NCI-H146 (cell line): ENCODE data around the gene SUPT7L.
"Not testable (repeated sequence)": the region's sequence is repeated elsewhere in the genome, so short reads cannot be mapped to it uniquely, and the experiment has no call there.

Source experiments
- DNase-seq: peaks from one replicate; lab custom pipeline; 2025; lab: John Stamatoyannopoulos, UW

Gene SUPT7L

DNA sequence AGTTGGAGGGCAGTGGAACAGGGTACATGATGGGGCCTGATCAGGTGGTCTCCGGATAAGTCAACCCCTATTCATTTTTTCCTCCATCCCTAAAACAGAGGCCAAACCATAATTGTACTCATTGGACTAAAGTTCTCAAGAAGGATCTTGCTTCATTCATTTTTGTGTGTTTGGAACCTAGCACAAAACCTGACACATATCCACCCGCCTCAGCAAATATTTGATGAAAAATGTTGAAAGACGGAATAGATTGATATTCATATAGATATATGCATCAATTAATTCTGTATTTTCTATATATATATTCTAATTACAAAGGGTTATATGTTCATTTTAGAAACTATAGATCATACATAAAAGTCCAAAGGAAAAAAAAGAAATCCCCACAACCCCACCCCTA, 22.2 kb upstream of the SUPT7L start:
- DNase-seq = no peak

DNA sequence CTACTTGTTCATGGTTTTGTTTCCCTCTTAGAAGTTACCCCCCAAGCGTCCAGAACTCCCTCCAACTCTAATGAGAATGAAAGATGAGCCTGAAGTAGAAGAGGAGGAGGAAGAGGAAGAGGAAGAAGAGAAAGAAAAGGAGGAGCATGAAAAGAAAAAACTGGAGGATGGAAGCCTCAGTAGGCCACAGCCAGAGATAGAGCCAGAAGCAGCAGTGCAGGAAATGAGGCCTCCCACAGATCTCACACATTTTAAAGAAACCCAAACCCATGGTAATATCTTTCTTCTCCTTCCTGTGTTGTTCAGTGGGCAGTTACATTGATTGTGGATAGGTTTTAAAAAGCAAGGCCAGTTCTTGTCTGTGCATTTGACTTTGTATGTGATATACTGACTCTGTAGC, 21.6 kb upstream of the SUPT7L start:
- DNase-seq = not testable (repeated sequence)

DNA sequence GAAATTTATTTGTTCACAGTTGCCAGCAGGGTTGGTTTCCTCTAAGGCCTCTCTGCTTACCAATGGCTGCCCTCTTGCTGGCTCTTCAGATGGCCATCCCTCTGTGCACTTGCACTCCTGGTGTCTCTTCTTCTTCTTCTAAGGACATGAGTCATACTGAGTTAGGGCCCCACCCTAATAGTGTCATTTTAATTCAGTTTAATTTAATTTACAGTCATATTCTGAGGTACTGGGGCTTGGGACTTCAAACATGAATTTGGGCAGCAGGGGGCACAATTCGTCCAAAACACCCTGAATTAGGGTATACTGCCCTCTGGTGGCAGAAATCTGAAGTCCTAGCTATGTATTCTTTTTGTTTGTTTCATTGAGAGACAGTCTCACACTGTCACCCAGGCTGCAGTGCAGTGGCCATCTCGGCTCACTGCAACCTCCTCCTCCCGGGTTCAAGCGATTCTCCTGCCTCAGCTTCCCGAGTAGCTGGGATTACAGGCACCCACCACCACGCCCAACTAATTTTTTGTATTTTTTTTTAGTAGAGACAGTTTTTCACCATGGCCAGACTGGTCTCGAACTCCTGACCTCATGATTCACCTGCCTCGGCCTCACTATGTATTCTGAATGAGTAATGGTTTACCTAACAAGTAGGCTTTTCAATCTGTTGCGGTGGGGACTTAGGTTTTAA, 20.1 kb upstream of the SUPT7L start:
- peak; percentile 84 for DNase-seq

DNA sequence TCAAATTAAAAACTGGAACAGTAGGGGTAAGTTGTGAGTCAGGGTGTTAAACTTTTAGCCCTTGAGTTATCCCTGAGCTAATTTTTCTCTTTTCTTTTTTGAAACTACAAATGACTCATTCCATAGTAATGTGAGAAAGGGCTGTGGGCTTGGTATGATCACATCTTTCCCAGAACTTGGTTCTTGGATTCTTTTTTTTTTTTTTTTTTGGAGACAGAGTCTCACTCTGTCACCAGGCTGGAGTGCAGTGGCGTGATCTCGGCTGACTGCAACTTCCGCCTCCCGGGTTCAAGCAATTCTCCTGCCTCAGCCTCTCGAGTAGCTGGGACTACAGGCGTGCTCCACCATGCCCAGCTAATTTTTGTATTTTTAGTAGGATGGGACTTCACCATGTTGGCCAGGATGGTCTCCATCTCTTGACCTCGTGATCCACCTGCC, 18.9 kb upstream of the SUPT7L start:
- DNase-seq = not testable (repeated sequence)

DNA sequence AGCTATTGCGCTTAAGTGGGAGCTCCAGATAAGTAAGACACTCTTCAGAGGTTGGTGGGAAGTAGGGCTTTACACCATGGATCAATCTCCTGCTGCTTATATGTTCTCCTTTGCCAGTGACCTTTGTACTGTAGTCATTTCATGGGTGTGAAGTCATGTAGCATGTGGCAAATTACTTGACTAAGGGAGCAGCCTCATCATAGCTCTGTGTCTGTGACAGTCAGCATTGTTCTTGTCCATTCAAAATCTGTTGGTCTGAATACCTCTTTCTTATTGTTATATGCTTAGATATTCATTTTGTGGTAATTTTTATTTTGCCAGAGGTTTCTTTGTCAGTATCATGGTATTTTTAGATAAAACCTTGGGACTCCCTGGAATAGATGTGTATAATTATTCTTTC, 18.4 kb upstream of the SUPT7L start:
- DNase-seq = no peak

DNA sequence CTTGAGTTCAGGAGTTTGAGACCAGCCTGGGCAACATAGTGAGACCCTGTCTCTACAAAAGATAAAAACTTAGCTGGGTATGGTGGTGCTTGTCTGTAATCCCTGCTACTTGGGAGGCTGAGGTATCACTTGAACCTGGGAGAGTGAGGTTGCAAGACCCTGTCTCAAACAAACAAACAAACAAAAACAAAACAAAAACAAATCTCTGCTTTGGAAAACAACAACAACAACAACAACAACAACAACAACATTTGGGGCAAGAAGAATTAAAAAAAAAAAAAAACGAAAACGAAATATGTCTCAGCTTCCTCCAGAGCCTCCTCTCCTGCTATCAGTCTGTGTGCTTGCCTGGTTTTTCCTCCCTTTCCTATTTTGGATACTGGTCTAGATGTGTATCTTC, 17.2 kb upstream of the SUPT7L start:
- DNase-seq = no peak

DNA sequence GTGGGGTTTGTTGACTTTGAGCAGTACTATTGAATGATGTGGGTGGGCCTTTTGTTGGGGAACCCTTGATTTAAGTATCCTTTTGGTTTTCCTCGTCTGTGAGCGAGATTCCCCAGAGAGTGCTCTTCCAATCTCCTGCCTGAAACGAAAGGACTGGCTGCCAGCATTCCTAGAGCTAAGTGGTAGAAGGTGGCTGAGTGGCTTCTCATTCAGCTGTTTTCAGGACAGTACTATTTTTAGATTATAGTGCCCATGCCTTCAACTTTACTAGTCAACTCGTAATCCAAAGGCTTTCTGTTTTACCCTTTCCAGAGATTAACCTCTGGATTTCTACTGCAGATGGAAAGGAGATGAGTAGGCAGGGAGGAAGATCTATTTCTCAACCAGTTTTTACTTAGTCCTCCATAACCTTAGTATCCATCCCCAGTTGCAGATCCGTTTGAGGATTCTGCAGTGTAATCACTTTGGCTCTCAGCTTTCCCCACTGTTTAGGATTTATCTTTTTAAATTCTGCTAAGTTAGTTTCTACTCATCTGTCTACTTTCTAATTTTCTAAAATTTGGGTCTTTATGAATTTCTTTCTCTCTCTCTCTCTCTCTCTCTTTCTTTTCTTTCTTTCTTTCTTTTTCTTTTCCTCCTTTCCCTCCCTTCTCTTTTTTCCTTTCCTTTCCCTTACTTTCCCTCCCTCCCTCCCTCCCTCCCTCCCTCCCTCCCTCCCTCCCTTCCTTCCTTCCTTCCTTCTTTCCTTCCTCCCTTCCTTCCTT, 9.5 kb upstream of the SUPT7L start:
- no peak for DNase-seq

DNA sequence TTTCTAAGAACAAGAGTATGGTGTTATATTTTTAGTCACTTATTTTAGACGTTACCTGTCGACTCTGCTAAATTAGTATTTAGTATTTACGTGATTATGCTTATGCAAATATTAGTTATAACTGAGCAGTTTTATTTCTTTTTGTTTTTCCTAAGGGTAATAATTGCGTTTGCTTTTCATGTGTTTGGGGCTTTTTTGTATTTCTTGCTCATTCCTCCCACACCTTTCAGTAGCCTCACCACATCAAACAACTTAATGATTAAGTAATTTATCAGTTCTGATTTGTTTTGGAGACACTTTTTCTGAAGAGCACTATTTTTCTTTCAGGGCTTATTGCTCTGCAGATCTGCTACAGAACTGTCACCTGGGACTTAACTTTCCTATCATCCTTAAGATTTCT, 7.8 kb upstream of the SUPT7L start:
- DNase-seq = no peak

DNA sequence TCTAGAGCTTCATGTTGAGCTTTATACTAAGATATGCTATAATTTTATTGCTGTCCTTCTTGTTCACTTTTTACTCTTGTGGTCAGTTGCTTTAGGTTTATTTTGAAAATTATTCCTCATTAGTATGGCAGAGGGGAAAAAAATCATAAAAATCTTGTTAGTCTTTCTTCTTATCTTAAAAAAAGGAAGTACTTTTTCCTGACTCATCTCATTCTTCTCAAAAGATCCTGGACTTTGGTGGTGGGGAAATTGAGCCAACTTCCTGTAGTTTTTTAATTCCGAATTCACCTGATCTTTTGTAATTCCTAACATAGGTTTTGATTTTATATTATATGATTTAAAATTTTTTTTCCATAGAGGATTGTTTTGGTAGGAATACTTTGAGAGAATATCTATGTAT, 4.0 kb upstream of the SUPT7L start:
- no peak for DNase-seq

DNA sequence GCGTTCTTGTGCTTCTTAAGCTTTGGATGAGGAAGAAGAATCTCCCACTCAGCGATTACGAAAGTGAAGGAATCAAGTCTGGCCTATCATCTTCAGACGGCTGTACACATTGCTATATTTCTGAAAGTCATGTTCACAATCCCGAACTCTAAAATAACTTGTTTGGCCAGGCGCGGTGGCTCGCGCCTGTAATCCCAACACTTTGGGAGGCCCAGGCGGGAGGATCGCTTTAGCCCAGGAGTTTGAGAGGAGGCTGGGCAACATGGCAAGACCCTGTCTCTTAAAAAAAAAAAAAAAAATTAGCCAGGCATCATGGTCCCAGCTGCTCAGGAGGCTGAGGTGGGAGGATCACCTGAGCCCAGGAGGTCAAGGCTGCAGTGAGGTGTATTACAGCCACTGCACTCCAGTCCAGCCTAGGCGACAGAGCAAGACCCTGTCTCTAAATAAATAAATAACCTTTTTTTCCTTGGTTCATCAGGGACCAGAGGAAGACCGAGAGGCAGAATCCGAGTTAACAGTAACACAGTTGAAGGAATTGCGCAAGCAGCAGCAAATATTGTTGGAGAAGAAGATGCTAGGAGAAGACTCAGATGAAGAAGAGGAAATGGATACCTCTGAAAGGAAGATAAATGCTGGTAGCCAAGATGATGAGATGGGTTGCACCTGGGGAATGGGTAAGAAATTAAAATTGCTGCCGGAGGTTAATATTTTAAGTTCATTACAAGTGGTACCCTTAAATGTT, 1.4 kb upstream of the SUPT7L start:
- DNase-seq = no peak

DNA sequence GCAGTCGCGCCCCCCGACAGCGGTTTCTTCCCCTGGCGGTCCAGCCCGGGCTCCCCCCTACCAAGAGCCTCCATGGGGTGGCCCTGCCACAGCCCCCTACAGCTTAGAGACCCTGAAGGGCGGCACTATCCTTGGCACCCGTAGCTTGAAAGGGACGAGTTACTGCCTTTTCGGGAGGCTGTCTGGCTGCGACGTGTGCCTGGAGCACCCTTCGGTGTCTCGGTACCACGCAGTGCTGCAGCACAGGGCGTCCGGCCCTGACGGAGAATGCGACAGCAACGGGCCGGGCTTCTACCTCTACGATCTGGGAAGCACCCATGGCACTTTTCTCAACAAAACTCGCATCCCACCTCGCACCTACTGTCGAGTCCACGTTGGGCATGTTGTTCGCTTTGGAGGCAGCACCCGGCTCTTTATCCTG, 750 bp upstream of the SUPT7L start:
- peak; percentile 31 for DNase-seq

DNA sequence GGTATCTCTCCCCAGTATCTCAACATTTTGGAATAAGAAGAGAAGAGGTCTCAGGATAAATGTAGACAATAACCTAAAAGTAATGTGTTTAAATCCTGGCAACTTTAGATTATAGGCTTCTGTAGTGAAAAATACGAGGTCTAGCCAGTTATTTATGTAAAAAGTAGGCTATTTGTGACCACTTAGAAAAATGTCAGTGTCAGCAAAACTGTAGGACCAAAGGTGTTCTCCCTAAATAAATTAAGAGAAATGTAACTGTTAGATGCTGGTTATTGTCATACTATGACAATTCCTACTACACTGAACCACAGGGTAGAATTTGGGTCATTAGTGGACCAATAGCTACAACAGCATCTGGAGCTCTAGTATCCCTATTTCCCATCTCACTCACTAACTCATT, 2.0 kb downstream of the SUPT7L start:
- DNase-seq = no peak

DNA sequence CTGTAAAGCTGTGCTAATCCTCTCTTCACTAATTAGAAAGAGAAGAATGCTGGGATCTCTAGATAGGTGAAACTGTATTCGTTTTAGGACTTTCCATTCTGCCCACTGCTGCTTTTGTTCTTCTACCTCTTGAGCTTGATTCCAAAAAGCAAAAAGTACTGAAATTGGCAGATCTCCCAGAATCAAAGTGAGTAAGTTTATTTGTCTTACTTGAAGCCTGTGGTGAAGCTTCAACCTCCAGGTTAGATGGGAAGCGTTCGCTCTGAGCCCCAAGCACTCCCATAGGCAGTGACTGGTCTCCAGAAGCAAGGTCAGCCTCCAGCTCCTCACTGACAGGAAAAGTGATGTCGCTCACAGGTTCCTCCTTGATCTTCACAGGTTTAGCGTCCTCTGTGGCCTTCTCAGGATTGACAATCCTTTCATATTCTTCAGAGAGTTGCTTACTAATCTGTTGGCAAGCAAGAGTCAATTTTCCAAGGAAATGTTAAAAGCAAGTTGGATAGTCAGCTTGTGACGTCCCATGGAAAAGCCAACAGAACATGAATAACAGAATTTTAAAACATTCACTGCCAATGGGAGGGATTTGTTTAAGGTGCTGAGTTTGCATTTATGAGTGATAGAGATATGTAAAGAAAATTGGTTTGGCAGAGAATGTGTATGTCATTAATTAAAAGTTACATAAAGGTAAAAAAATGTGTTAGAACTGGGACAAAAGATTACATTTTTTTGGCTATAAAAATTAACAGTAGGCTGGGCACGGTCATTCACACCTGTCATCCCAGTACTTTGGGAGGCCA, 8.1 kb downstream of the SUPT7L start:
- DNase-seq = no peak

DNA sequence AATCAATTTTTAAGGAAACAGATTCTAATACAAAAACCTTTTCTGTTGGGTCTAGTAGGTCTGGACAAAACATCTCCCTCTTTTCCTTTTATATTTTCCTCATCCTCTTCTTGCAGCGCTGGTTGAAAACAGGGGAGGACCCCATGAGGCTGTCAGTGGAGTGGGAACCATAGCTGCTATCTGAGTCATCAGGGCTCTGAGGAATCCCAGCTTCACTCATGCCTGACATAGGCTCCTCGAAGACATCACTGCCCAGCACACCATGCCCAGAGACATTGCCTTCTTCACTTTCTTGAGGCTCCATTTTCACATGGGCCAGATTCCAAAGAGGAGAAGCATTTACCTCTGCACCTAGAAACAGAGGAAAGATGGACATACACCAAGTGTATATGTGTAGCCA, 10.0 kb downstream of the SUPT7L start:
- no peak for DNase-seq

DNA sequence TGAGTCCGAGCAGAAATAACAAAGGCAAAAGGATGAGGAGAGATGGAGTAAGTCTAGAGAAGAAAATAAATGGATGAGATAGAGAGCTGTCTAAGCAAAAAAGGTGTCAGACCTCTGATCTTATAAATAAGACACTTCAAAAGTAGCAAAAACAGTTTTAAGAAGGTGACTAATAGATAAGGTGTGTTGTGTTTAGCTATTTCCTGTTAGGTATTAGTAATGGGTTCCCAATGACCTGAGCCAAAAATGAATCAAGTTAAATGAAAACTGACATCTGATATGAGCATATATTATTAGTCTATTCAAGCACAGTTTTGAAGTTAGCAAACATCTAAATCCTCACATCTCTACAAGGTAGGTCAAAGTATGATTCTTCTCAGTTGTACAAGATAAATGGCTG, 10.6 kb downstream of the SUPT7L start:
- no peak for DNase-seq

DNA sequence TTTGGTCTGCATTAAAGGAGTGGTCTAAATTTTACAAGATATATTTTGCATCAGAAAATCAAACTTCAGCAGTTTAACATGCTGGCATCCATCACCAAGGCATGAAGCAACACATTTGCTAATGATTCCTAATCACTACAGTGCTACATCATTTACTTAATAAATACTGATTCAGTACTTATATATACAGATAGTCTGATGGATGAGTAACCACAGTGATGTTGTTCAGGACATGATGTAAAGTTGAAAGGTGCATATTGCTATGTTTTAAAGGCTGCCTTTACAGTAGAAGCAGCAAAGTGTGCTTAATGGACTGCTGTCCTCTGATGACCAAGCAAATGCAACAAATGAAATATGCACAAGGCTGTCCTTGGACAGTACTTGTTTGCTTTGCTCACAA, 11.1 kb downstream of the SUPT7L start:
- DNase-seq = no peak

DNA sequence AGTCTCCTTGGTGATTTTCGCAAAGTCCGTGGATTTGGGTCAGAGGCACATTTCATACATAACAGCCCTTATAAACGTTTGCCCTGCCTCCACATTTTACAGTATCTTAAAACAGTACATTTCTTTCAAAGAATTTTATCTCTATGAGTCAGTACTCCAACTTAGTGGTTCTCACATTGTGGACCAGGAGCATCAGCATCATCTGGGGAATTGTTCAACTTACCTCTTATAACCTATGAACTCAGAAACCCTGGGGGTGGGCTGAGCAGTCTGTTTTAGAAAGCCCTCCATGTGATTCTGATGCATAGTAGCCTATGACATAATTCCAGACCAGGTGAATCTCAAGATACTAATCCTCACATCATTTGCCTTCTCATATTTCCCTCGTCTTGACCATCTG, 12.4 kb downstream of the SUPT7L start:
- no peak for DNase-seq

DNA sequence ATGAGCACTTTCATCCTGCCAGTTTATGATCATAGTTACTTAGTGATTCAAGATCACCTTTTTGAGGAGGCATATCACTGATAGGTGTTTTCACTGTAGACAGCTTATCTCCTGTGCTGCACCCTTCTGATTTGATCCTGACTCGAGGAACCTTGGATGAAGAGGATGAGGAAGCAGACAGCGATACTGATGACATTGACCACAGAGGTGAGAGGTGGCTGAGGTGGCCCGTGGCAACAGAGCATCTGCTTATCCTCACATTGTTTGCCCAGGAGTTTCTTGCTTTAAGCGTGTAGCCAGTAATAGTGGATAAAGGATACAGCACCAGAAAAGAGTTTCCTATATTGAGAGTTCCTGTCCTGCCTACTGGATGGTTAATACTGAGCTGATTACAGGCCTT, 15.7 kb downstream of the SUPT7L start:
- no peak for DNase-seq

DNA sequence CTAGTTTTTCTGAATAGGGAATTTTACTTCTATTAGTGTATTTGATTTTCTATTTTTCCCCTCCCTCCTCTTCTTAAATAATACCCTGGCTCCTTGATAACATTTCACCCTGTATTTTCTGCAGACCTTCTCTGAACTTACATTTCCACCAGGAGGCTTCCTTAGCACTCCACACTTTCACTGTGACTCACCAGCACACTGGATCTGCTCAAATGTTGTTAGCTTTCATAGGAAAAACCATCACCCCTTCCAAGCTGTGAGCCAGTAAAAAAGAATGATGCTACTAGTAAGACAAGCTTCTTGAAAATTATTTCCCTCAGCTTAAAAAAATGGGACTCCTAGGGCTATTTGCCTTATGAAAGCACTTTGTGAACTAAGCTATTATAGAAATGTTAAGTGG, 16.1 kb downstream of the SUPT7L start:
- no peak for DNase-seq

DNA sequence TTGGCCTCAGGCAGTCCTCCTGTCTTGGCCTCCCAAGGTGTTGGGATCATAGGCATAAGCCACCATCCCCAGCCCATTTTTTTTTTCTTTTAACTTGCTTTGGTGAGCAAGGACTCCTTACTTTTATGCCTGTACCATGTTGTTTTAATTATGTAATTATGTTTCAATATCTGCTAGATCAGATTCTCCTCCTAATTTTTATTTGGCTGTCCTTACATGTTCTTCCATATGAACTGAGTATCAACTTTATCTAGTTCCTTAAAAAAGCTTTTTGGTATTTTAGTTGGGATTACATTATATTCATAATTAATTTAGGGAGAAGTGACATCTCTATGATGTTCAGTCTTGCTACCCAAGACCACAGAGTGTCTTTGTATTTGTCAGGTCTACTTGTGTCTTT, 18.2 kb downstream of the SUPT7L start:
- no peak for DNase-seq

DNA sequence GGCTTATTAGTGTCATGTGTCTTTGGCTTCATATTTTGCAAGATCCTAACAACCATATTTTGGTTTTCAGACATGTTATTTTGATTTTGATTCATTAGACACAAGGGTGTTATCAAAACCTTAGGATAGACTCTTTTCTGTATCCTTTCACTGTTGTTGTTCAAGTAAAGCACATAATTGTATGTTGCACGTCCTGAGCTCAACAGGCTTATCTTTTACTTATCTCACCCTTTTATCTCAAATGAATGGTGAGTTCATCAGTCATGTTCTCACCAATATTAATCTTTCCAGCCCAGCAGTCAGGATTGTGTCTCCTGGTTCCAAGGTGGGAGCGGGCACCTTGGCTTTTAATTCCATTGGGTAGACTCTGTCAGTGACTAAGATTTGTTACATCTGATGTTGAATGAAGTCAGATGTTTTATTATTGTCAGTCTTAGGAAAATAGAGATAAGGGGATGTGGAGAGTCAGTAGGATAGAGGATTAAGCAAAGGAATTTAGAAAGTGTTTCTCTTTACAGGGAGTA, 22.6 kb downstream of the SUPT7L start:
- DNase-seq = no peak

DNA sequence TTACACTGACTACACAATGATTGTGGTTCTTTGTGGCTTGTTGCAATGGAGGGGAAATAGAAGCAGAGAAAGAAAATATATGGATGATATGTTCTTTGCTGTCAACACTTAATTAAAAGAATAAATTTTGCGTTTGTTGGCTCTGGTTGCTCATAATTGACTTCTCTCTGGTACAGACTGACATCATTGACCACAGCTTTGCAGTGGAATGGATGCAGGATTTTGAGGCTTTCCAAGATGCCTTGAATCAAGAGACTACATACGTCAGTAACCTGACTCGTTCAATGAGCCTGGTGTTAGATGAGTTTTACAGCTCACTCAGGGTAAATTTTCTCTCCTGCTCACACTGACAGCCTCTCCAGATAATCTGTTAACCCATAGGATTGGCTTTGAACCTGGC, 24.7 kb downstream of the SUPT7L start:
- no peak for DNase-seq
